Body of pancreas (tissue), 4 donors: ENCODE data around the gene SSH2.

Experiments used
- CTCF ChIP-seq, 7 experiments: fragments of 450-650 bp in 4 of 7; fragments of 200-600 bp in 3 of 7; sonication (generic) in 3 of 7; IDR thresholded peaks; one replicate each; pipeline ENCODE4 v1.5.1; 2016 to 2019; ENCODE audit warnings: antibody characterized with exemption in 7 of 7
- POLR2A ChIP-seq, 3 donors: fragments of 450-650 bp; IDR thresholded peaks; one replicate each; pipeline ENCODE4 v1.6.1; 2016; ENCODE audit warnings: antibody characterized with exemption in 3 of 3, mild to moderate bottlenecking in 2 of 3

- TF ChIP-seq CTCF (IDR thresholded peaks at IDR 0.05) (no peak), POLR2A (IDR thresholded peaks at IDR 0.05) (no peak)
Observed at GRCh38 chr17:29972277-29972676, 42.2 kb upstream of the SSH2 start.
